Osteoblast (primary cell): ENCODE measurements around the gene CBFA2T3. TPM values are rescaled to one million over a fixed set of nuclear protein-coding genes. Genes with fewer than 3 reads are reported as not detected.

ENCODE experiments used
- DNase-seq: peaks from one replicate; pipeline ENCODE4 v3.0.0; 2011; ENCODE audit warnings: low spot score, mixed read lengths; ENCODE audit not compliant: insufficient read length; ENCODE audit errors: missing footprints
- H2AFZ ChIP-seq: 2 replicates; pipeline ENCODE4 v1.6.0; 2011; ENCODE audit warnings: mild to moderate bottlenecking, low read length
- H3K27ac ChIP-seq: 2 replicates; pipeline ENCODE4 v1.5.1; 2011; ENCODE audit warnings: mild to moderate bottlenecking, low read depth, low read length, moderate library complexity
- H3K27me3 ChIP-seq: 2 replicates; pipeline ENCODE4 v1.6.0; 2012; ENCODE audit warnings: mild to moderate bottlenecking, control low read depth, inconsistent platforms, low read length, moderate library complexity; ENCODE audit not compliant: insufficient read depth
- H3K36me3 ChIP-seq: 2 replicates; pipeline ENCODE4 v1.5.1; 2011; ENCODE audit warnings: mild to moderate bottlenecking, low read length, control low read depth, moderate library complexity; ENCODE audit not compliant: insufficient read depth
- H3K4me1 ChIP-seq: 2 replicates; pipeline ENCODE4 v1.5.1; 2011; ENCODE audit warnings: mild to moderate bottlenecking, low read length, control low read depth, moderate library complexity; ENCODE audit not compliant: insufficient read depth
- H3K4me2 ChIP-seq: 2 replicates; pipeline ENCODE4 v1.6.0; 2011; ENCODE audit warnings: mild to moderate bottlenecking, low read length; ENCODE audit not compliant: insufficient read depth
- H3K4me3 ChIP-seq: fragments of 200-600 bp; sonication (generic); 3 replicates; pipeline ENCODE4 v1.5.1; 2012; ENCODE audit warnings: mild to moderate bottlenecking, low read length, inconsistent platforms; ENCODE audit not compliant: insufficient read depth
- H3K79me2 ChIP-seq: 2 replicates; pipeline ENCODE4 v1.6.0; 2012; ENCODE audit warnings: mild to moderate bottlenecking, low read length, control low read depth, inconsistent platforms; ENCODE audit not compliant: insufficient read depth
- H3K9me3 ChIP-seq: 2 replicates; pipeline ENCODE4 v1.5.1; 2011; ENCODE audit warnings: low read depth, low read length, control low read depth
- H4K20me1 ChIP-seq: 2 replicates; pipeline ENCODE4 v1.6.0; 2012; ENCODE audit warnings: mild to moderate bottlenecking, low read length, control low read depth; ENCODE audit not compliant: insufficient read depth
- total RNA-seq: library from RNA; depleted of rRNA; stranded (reverse); fragments of >200 nt; gene quantifications from 2 replicates; pipeline ENCODE4 v1.2.3, GENCODE V29; 2012
- TF ChIP-seq, protein P1 (sequence below): IDR thresholded peaks from 2 replicates; pipeline ENCODE4 v1.5.1; 2011; ENCODE audit warnings: mild to moderate bottlenecking, low read depth, low read length, moderate library complexity; ENCODE audit errors: extremely low read depth

CBFA2T3 gene
- total RNA-seq, 1 donor: not detected

GRCh38 chr16:88957887-88958577, 19.0 kb downstream of the CBFA2T3 start:
- Histone ChIP-seq H2AFZ (no peak overlapping the region), H3K4me1 (no peaks in the 10 kb centered on the region), H3K27ac (no peak overlapping the region), H3K4me2 (no peak overlapping the region), H3K36me3 (no peaks in the 10 kb centered on the region), H3K9me3 (no peaks in the 10 kb centered on the region), H3K79me2 (no peaks in the 10 kb centered on the region), H3K27me3 (peaks cover 9% of the 10 kb centered on the region), H3K4me3 (no peak overlapping the region), H4K20me1 (no peaks in the 10 kb centered on the region)
- TF ChIP-seq, protein P1, sequence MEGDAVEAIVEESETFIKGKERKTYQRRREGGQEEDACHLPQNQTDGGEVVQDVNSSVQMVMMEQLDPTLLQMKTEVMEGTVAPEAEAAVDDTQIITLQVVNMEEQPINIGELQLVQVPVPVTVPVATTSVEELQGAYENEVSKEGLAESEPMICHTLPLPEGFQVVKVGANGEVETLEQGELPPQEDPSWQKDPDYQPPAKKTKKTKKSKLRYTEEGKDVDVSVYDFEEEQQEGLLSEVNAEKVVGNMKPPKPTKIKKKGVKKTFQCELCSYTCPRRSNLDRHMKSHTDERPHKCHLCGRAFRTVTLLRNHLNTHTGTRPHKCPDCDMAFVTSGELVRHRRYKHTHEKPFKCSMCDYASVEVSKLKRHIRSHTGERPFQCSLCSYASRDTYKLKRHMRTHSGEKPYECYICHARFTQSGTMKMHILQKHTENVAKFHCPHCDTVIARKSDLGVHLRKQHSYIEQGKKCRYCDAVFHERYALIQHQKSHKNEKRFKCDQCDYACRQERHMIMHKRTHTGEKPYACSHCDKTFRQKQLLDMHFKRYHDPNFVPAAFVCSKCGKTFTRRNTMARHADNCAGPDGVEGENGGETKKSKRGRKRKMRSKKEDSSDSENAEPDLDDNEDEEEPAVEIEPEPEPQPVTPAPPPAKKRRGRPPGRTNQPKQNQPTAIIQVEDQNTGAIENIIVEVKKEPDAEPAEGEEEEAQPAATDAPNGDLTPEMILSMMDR: no peak
- no peak for DNase-seq

GRCh38 chr16:88957433-88957767, 19.6 kb downstream of the CBFA2T3 start:
- no peaks in the 10 kb centered on the region for H3K4me1 ChIP-seq
- H4K20me1 ChIP-seq: no peaks in the 10 kb centered on the region
- H3K79me2 ChIP-seq: no peaks in the 10 kb centered on the region
- H3K36me3 ChIP-seq: no peaks in the 10 kb centered on the region
- H3K4me2 ChIP-seq: no peak overlapping the region
- no peak for DNase-seq
- H3K9me3 ChIP-seq: no peaks in the 10 kb centered on the region
- no peak overlapping the region for H3K27ac ChIP-seq
- peaks cover 9% of the 10 kb centered on the region for H3K27me3 ChIP-seq
- H3K4me3 ChIP-seq: no peak overlapping the region
- TF ChIP-seq, protein P1: no peak
- no peak overlapping the region for H2AFZ ChIP-seq

DNA sequence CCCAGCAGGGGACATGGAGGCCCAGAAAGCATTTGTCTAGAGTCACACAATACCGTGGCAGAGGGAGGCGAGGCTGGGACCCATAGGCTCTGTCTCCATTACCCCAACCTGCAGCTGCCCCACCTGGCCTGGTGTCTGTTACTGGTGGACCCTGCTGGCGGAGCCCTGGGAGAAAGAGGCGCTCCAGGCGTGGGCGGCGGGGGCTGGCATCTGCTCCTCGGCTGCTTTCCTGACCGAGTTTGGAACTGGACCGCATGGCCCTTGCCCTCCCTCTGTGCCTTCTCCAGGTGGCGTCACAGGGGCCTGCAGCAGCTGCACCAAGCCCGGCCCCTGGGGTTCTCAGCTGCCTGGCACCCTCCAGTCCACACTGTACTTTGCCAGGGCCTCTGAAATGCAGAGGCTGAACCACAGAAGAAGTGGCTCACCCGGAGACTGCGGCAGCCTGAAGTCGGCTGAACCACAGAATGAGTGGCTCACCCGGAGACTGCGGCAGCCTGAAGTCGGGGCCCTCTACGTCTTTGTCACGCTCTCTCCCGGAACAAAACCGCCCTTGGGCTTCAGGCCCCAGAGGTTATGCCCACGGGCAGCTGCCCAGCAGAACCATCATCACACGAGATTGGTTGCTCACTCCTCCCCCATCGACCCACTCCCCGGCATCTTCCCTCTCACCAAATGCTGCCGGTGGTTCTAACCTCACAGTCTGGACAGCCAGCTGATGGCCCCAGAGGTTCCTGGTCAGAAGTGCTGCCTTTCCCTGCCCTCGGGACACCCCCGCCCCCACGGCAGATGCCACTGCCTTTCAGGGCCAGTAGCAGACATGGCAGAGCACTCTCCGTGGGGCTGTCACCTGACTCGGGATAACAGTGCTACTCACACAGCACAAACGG, 20.2 kb downstream of the CBFA2T3 start:
- no peak overlapping the region for H3K27ac ChIP-seq
- TF ChIP-seq, protein P1: no peak
- DNase-seq: no peak

DNA sequence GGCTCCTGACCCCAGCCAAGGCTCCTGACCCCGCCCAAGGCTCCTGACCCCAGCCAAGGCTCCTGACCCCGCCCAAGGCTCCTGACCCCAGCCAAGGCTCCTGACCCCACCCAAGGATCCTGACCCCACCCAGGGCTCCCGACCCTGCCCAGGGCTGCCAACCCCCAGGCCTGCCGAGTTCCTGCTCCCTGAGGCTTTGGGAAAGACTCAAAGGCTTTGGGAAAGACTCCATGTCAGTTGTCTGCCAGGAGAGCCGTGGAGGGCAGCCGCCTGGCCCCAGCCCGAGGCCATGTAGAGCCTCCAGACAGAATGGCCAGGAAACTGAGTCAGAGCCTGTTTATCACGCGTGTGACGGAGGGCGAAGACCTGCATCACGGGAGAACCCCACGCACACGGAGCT, 21.1 kb downstream of the CBFA2T3 start:
- H3K27me3 ChIP-seq: peaks cover 9% of the 10 kb centered on the region
- no peak overlapping the region for H3K4me3 ChIP-seq
- H3K4me2 ChIP-seq: no peak overlapping the region
- DNase-seq: no peak
- H3K79me2 ChIP-seq: no peaks in the 10 kb centered on the region
- H3K27ac ChIP-seq: no peak overlapping the region
- H4K20me1 ChIP-seq: no peaks in the 10 kb centered on the region
- H3K9me3 ChIP-seq: no peaks in the 10 kb centered on the region
- no peak overlapping the region for H2AFZ ChIP-seq
- H3K36me3 ChIP-seq: no peaks in the 10 kb centered on the region
- H3K4me1 ChIP-seq: no peaks in the 10 kb centered on the region
- TF ChIP-seq, protein P1: no peak

More for the DNA sequence above, 20.2 kb downstream of the CBFA2T3 start:
- Histone ChIP-seq H3K36me3 (no peaks in the 10 kb centered on the region), H2AFZ (no peak overlapping the region), H4K20me1 (no peaks in the 10 kb centered on the region), H3K27me3 (peaks cover 9% of the 10 kb centered on the region), H3K4me1 (no peaks in the 10 kb centered on the region), H3K79me2 (no peaks in the 10 kb centered on the region), H3K4me3 (no peak overlapping the region), H3K4me2 (no peak overlapping the region), H3K9me3 (no peaks in the 10 kb centered on the region)
